ENCODE data around the gene SRGN.

GRCh38 chr10:69042838-69043237 is 45.1 kb upstream of the SRGN start:
- TF ChIP-seq CTCF (IDR thresholded peaks at IDR 0.05) (no peak), POLR2AphosphoS5 (IDR thresholded peaks at IDR 0.05; ENCODE audit: low read depth, low read length) (no peak)
